Stimulated activated CD4-positive, alpha-beta T cell treated with anti-CD3 and anti-CD28 coated beads, Interleukin-12 subunit alpha, Interleukin-12 subunit beta, amount 100 ng/mL, for 24 hours (primary cell): ENCODE results near the gene VWA1.
A peak's percentile ranks its signal among the peaks of the same experiment; 100 is the strongest.
"Not testable (repeated sequence)": the region's sequence is repeated elsewhere in the genome, so short reads cannot be mapped to it uniquely, and the experiment has no call there.

Experiments used
- DNase-seq, 2 experiments: peaks; one replicate each; pipeline ENCODE4 v3.0.0-alpha.2; 2020; ENCODE audit warnings: low read depth in 2 of 2

Gene VWA1

DNA sequence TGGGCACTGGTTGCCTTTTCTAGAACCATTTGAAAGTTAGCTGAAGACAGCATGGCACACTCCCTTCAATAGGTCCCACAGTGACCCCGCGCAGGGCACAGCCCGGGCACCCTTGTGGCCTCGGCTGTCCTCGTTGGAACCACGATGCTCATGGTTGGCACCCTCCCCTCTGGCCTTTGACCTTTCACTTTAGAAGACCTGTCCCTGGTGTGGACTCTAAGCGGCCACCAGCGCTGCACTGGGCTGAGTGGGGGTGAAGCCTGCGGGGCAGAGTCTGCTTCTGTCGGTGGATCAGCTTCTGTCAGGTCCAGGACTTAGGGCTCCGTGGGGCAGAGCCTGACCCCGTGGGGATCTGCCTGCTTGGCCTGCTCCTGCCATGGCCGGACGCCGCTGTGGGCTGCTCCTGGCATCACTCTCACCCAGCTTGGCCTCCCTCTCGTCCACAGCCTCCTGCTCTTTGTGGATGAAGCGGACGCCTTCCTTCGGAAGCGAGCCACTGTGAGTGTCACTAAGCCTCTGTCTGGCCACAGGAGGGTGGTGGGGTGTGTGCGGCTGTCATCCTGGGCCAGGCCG lies 21.3 kb downstream of the VWA1 start:
- DNase-seq: not testable (repeated sequence)

DNA sequence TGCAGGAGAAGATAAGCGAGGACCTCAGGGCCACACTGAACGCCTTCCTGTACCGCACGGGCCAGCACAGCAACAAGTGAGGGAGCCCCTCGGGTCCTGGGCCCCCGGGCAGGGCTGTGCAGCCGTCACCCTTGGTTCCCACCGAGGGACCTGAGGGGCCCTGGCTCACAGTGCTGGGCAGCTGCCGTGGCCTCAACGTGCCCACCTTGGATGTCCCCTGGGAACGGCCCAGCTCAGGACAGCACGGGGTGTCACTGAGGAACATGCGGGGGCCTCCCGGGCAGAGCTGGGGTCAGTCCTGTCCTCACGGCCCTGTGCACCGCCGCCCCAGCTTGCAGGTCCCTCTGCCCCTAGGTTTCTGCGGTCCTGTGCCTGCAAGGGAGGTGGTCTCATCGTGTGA lies 23.7 kb downstream of the VWA1 start:
- DNase-seq: not testable (repeated sequence)

DNA sequence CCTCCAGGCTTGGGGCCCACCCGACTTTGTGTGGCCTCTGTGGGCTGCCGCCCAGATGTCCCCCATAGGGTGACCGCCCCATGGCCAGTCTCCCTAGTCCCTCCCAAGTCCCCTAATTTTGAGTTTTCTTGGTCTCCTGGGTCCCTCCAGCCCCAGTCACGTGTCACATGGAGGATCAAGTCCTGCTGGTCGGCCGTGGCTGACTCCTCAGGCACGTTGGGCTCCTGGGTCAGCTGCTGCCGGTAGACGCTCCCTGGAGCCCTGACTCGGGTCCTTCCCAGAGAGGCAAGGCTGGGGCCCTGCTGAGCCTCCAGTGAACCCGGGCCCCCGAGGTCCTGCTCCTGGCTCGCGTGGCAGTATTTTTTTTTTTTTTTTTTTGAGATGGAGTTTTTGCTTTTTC lies 24.2 kb downstream of the VWA1 start:
- DNase-seq: not testable (repeated sequence)

DNA sequence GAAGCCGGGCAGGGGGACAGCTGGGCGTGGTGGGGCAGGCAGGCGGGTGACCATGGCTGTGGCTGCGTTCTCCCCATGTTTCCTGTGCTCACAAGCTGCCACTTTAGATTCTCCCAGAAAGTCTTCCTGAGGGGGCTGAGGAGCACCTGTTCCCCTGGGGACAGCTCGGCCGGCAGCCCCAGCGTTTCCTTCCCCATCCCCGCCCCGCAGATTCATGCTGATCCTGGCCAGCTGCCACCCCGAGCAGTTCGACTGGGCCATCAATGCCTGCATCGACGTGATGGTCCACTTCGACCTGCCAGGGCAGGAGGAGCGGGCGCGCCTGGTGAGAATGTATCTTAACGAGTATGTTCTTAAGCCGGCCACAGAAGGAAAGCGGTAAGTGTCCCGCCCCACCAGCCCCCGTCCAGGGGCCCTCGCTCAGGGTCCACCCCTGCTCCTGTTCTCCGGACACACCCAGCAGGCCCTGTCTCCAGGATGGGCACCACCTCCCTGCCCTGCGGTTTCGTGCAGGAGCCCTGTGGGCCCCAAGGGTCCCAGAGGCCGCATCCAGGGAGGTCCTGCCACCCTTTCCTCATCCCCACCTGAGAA lies 25.1 kb downstream of the VWA1 start:
- no peak for DNase-seq

DNA sequence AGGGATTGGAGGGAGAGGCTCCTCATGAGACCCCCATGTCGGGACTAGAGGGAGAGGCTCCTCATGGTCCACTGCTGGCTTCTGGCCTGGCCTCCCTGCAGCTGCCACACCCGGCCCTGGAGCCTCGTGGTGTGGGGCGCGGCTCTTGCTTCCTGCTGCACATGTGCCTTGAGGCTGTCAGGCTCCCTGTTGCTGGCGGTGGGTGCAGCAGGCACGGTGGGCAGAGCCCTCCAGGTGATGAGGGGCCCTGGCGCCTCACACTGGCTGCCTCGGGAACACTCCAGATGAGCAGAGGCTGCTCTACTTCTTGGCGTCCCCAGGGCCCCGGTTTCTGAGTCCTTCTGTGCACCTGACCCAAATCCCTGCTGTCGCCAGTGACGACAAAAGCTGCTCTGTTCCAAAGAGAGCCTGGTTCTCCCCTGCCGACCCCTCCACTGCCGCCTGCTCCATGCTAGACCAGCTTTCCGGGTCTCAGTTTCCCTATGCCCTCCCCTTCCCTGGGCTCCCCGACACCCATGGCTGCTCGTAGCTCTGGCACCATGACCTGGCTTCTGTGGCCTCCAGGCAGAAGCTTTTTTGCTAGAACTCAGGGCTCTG lies 26.3 kb downstream of the VWA1 start:
- DNase-seq: no peak

DNA sequence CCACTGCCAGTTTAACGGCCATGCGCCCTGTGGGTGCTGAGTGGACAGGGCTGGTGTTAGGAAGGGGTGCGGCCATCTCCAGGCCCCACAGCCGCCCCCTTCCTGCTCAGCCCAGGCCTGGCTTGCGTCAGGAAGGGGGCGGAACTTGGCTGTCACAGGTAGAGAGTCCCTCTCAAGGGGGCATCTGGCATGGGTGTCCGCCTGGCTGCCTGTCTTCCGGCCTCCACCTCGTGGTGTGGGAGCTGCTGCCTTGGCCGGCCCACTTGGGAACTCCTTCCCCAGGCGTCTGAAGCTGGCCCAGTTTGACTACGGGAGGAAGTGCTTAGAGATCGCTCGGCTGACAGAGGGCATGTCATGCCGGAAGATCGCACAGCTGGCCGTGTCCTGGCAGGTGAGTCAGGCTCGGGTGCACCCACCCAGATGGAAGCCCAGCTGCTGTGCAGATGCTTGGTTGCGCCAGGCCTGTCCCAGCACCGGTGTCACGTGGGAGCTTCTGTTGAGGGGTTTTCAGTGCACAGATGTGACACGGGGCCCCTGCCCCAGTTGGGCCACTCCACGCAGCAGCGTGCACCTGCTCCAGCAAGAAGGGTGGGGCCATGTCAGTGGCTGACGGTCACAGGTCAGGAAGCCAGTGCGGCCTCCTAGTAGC lies 27.0 kb downstream of the VWA1 start:
- DNase-seq: no peak

DNA sequence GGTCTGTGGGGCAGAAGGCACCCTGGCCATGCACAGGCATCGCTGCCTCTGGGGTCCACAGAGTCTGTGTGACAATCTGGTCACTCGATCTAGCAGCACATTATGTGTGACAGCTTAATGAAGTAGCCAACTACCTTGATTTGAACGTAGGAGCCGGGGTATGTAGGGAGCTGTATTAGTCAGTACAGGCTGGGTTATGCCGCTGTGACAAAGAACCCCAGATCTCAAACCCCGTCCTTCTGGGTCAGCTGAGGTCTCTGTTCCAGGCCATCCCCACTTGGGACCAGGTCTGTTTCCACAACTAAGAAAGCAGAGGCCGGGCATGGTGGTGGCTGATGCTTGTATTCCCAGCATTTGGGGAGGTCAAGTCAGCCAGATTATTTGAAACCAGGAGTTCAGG lies 27.8 kb downstream of the VWA1 start:
- DNase-seq: no peak

DNA sequence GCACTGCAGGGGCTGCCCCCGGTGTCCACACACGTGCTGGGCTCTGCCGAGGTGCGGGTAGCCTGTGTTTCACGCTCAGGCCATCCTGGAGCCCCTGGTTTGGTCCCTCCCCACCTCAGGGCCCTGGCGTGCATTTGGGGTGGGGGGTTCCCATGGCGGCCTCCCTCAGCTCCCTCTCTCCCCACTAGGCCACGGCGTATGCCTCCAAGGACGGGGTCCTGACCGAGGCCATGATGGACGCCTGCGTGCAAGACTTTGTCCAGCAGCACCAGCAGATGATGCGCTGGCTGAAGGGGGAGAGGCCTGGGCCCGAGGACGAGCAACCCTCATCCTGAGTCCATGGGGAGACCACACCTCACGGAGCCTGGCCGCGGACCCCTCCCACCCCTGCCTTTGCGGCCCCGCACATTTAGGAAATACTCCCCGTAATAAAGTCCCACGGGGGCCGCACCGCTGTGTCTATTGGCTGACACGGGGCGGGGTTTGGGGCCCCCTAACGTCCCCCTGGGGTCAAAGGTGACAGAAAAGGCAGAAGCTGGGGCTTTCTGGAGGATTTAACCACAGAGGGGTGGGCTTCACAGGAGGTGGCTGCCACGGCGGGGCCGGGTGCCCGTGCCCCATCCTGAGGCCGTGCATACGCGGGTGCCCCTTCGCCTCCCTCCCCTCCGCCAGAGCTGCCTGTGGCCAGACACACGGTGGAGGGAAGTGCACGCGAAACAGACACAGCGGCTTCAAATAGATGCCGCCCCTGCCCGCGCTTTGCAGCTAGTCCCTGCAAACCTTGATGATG lies 32.9 kb downstream of the VWA1 start:
- not testable (repeated sequence) for DNase-seq

DNA sequence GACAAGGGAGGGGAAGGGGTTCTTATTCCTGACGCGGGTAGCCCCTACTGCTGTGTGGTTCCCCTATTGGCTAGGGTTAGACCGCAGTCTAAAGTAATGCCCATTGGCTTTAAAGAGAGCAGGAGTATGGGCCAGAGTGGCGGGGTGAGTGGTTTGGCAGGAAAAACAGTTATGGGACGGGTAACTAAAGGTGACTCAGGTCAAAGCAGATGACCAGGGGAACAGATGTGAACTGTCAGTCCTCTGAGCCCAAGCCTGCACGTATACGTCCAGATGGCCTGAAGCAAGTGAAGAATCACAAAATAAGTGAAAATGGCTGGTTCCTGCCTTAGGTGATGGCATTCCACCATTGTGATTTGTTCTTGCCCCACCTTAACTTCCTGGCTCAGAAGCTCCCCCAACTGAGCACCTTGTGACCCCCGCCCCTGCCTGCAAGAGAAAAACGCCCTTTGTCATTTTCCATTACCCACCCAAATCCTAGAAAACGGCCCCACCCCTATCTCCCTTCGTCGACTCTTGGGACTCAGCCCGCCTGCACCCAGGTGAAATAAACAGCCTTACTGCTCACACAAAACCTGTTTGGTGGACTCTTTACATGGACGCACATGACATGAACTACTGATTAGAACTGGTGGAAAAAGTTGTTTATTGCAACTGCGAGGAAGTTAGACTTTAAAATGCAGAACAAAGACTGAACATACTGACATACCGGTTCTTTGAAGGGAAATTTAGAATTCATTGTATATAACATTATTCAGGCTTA lies 35.3 kb downstream of the VWA1 start:
- DNase-seq: no peak

DNA sequence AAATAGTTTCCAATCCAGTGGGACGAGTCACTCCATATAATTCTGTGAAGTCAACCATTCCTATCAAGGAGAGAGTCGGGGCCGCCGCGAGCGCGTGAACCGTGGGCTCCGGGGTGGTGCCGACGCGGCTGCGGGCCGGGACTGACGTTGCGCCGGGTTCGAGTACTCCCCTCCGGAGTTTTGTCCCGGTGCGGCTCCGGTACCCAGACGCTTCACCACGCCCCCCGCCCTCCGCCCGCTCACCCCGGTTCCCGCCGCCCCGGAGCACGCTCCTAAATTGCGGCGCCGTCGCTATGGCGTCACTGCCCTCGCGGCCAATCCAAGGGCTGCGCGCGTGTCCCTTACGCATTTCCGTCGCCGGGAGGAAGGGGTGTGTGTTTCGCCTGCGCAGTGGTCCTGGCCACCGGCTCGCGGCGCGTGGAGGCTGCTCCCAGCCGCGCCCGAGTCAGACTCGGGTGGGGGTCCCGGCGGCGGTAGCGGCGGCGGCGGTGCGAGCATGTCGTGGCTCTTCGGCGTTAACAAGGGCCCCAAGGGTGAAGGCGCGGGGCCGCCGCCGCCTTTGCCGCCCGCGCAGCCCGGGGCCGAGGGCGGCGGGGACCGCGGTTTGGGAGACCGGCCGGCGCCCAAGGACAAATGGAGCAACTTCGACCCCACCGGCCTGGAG lies 36.0 kb downstream of the VWA1 start, which contains the start of gene ATAD3B:
Gene ATAD3B, plus strand, starts transcription at position 377 of the 664 bp plus-strand sequence. Its CDS starts 120 bp downstream, at position 497.
- peak; percentile 91 to 96 for DNase-seq

DNA sequence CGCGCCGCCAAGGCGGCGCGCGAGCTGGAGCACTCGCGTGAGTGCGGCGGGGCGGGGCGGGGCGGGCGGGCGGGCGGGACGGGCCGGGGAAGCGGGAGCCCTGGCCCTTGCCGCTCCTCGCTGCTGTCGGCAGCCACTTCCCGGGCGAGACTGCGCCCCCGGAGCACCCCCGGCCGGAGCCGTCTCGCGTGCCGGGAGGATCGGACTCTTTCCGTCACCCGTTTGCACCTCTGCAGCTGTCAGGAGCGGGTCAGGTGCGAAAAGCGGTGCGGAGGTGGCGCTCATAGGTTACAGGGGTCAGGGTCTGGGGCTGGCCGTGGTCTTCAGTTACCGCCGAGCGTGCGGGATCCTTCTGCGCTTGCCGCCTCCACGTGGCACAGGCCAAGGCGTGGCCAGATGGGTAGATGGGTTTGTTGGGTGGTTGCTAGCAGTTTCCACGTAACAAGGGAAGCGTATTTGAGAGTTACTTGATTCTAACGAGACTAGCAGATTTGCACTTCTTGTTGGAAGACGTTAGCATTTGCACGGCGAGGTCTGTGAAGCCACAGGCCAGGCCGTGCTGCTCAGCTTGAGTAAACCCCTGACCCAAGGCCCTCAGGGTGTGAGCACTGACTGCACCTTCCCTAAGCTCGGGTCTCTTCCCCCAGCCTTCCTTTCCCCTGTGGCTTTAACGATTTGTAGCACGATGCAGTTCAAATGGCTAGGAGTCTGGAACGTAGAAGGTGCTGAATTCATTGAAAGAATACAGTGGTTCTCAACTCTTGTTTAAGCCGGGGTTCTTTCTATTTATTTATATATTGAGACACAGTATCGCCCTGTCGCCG lies 36.8 kb downstream of the VWA1 start:
- DNase-seq: not testable (repeated sequence)

DNA sequence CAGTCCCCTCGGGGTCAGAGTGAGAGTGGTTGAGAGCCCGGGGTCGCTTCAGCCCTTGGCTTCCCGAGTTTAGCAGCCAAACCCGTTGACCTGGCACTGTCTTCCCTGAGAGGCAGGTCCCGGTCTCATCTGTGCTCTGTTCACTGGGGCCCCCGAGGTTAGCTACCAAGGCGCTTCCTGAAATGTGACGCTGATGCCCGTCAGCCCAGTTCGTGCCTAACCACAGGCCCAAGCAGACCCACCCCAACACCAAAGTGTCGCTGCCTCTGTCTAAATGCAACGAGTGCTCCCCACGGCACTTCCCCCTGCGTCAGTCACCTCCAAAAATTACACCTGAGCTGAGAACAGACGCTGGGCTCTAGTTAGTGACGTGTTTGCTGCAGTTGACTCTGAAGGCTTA lies 40.5 kb downstream of the VWA1 start:
- not testable (repeated sequence) for DNase-seq

DNA sequence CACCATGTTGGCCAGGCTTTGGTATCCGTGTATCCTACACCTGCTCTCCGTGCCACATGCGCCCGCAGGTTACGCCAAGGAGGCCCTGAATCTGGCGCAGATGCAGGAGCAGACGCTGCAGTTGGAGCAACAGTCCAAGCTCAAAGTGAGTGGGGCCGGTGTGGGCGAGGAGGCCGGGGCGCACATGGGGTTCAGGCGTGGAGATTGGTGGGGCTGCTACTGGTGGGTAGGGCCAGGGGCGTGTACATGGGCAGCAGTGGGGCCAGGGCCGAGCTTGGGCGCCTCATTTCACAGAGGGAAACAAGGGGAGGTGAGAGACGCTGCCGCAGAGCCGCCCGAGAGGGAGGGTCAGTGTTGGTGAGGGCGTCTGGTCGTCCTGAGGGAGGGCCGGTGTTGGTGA lies 41.7 kb downstream of the VWA1 start:
- DNase-seq: no peak

DNA sequence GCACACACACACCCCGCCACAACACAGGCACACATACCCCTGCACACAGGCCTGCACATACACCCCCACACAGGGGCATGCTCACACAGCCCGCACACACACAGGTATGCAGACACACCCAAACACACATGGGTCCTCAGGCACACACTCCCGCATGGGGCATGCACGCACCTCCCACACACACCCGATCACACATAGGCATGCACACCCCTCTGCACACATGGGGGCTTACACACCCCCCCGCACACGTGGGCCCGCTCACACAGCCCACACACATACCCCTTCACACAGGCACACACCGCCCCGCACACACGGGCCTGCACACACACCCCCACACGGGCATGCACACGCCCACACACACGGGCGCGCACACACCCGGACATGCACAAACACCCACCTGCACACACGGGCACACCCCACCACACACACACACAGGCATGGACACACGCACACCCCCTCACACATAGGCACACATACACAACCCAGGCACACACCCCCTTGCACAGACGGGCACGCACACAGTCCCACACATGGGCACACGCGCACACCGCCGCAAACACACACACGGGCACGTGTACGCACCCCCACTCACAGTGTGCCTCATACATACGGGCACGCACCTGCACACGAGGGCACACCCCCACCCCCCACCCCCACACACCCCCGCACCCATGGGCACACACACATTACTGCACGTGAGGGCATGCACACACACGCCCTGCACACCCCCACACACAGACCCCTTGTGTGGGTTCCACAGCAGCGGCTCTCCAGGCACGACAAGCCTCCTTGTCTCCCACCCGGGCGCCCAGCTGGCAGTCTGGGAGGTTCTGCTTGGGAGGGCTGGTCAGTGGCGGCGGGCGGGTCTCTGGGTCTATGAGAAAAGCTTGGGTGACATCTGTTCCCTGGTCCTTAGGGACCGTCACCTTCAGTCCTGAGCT lies 44.3 kb downstream of the VWA1 start:
- no peak for DNase-seq

DNA sequence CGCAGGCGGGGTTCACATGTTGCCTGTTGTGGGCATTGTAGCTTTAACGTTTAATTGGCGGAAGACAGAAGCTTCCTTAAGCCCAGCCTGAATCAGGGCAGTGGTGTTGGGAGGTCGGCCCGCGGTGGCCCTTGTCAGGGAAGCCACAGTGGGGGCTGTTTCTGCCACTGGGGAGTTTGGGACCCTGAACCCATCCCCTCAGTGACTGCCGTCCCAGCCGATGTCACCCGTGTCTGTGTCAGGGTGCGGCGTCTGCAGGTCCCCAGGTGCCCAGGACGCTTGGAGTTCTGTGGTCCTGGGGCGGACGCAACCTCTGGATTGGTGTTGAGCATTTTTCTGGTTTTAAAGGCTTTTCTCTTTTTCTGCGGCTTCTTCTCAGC lies 45.0 kb downstream of the VWA1 start:
- not testable (repeated sequence) for DNase-seq

DNA sequence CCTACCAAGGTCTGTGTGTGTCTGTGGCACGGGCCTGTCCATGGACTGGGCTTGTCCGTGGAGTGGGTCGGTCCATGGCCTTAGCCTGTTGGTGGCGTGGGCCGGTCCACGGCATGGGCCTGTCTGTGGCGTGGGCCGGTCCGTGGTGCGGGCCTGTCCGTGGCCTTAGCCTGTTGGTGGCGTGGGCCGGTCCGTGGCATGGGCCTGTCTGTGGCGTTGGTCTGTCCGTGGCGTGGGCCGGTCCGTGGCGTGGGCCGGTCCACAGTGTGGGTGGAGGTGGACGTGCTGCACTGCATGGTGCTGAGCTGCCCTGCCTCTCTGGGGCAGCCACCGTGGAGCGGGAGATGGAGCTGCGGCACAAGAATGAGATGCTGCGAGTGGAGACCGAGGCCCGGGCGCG lies 46.3 kb downstream of the VWA1 start:
- DNase-seq: not testable (repeated sequence)

DNA sequence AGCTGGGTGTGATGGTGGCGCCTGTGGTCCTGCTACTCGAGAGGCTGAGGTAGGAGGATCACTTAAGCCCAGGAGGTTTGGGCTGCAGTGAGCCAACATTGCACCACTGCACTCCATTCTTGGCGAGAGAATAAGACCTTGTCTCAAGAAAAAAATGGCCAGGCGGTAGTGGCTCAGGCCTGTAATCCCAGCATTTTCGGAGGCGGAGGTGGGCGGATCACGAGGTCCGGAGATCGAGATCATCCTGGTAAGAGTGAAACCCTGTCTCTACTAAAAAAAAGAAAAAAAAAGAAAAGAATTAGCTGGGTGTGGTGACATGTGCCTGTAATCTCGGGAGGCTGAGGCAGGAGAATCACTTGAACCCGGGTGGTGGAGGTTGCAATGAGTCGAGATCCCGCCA lies 47.4 kb downstream of the VWA1 start:
- DNase-seq: no peak

DNA sequence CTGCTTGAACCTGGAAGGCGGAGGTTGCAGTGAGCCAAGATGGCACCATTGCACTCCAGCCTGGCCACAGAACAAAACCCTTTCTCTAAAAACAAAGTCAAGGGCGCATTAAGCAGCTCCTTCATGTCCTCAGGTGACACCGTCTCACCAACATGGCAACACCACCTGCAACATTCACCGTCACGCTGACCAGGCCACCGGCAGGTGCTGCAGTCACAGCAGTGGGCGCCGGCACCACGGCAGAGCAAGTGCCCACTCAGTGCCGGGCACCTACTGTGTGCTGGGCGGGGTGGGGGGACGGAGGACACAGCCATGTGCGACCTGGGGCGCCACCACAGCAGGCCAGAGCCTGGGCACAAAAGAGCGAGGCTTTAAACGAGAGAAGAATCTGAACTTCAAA lies 48.2 kb downstream of the VWA1 start:
- no peak for DNase-seq
